HUES48 (cell line): ENCODE results near the gene STMN3.

Experiments used
- H3K27ac ChIP-seq: one replicate; pipeline ENCODE4 v1.7.0; 2013; ENCODE audit warnings: low read depth, low read length, inconsistent platforms
- H3K27me3 ChIP-seq: 2 replicates; pipeline ENCODE4 v1.6.1; 2013; ENCODE audit warnings: mild to moderate bottlenecking, low read length; ENCODE audit not compliant: control insufficient read depth, insufficient read depth
- H3K36me3 ChIP-seq: 2 replicates; pipeline ENCODE4 v1.6.1; 2013; ENCODE audit warnings: low read length; ENCODE audit not compliant: control insufficient read depth, insufficient read depth
- H3K4me1 ChIP-seq: 2 replicates; pipeline ENCODE4 v1.6.1; 2013; ENCODE audit warnings: mild to moderate bottlenecking, low read length; ENCODE audit not compliant: control insufficient read depth, insufficient read depth
- H3K4me3 ChIP-seq: 2 replicates; pipeline ENCODE4 v1.5.1; 2013; ENCODE audit warnings: mild to moderate bottlenecking, low read depth, low read length
- H3K9ac ChIP-seq: 2 replicates; pipeline ENCODE4 v1.6.1; 2013; ENCODE audit warnings: mild to moderate bottlenecking, low read depth, low read length, moderate library complexity
- H3K9me3 ChIP-seq: 2 replicates; pipeline ENCODE4 v1.6.1; 2013; ENCODE audit warnings: low read length; ENCODE audit not compliant: control insufficient read depth, insufficient read depth

Gene STMN3

GRCh38 chr20:63627129-63627750, 26.0 kb downstream of the STMN3 start:
- Histone ChIP-seq H3K27me3 (no peaks in the 10 kb centered on the region), H3K9me3 (no peaks in the 10 kb centered on the region), H3K9ac (peak overlapping the region; percentile 76), H3K4me1 (no peaks in the 10 kb centered on the region; the same call in 1 of the 2 replicates), H3K27ac (peak overlapping the region; percentile 91), H3K4me3 (peak overlapping the region; percentile 97), H3K36me3 (no peaks in the 10 kb centered on the region)

- H3K4me1 ChIP-seq = no peaks in the 10 kb centered on the region; the same call in 1 of the 2 replicates
- H3K27me3 ChIP-seq = no peaks in the 10 kb centered on the region
- H3K4me3 ChIP-seq = peak within 1 kb of the TSS; percentile 97
- H3K27ac ChIP-seq = peak within 1 kb of the TSS; percentile 91
- no peaks in the 10 kb centered on the region for H3K36me3 ChIP-seq
- peak within 1 kb of the TSS; percentile 86 for H3K9ac ChIP-seq
- H3K9me3 ChIP-seq = no peaks in the 10 kb centered on the region
Observed at GRCh38 chr20:63626424-63627128, 26.6 kb downstream of the STMN3 start, which contains the start of gene GMEB2. Gene GMEB2, minus strand, starts transcription at chr20:63627101. Its CDS starts 7,704 bp downstream, at chr20:63619397.

- peak overlapping the region; percentile 91 for H3K27ac ChIP-seq
Observed at GRCh38 chr20:63625771-63626423, 27.3 kb downstream of the STMN3 start.

GRCh38 chr20:63624486-63624885, 28.7 kb downstream of the STMN3 start:
- no peaks in the 10 kb centered on the region for H3K27me3 ChIP-seq
- no peak overlapping the region for H3K4me3 ChIP-seq
- H3K27ac ChIP-seq = no peak overlapping the region
- no peaks in the 10 kb centered on the region for H3K9me3 ChIP-seq
- H3K9ac ChIP-seq = no peak overlapping the region
- no peaks in the 10 kb centered on the region for H3K36me3 ChIP-seq
- H3K4me1 ChIP-seq = no peaks in the 10 kb centered on the region; the same call in 1 of the 2 replicates

More at GRCh38 chr20:63625771-63626423, 27.3 kb downstream of the STMN3 start:
- no peaks in the 10 kb centered on the region for H3K9me3 ChIP-seq
- peak overlapping the region; percentile 97 for H3K4me3 ChIP-seq
- H3K4me1 ChIP-seq = no peaks in the 10 kb centered on the region; the same call in 1 of the 2 replicates
- H3K27me3 ChIP-seq = no peaks in the 10 kb centered on the region
- H3K9ac ChIP-seq = peak overlapping the region; percentile 86
- H3K36me3 ChIP-seq = no peaks in the 10 kb centered on the region

GRCh38 chr20:63622732-63623131, 30.5 kb downstream of the STMN3 start:
- H3K27me3 ChIP-seq = no peaks in the 10 kb centered on the region
- H3K9ac ChIP-seq = no peak overlapping the region
- H3K36me3 ChIP-seq = peaks cover 15% of the 10 kb centered on the region
- H3K4me3 ChIP-seq = no peak overlapping the region
- H3K9me3 ChIP-seq = no peaks in the 10 kb centered on the region
- no peak overlapping the region for H3K27ac ChIP-seq
- H3K4me1 ChIP-seq = no peaks in the 10 kb centered on the region; the same call in 1 of the 2 replicates

GRCh38 chr20:63622096-63622495, 31.1 kb downstream of the STMN3 start:
- H3K36me3 ChIP-seq = peaks cover 21% of the 10 kb centered on the region
- H3K27me3 ChIP-seq = no peaks in the 10 kb centered on the region
- no peaks in the 10 kb centered on the region for H3K9me3 ChIP-seq
- no peak overlapping the region for H3K9ac ChIP-seq
- no peaks in the 10 kb centered on the region; the same call in 1 of the 2 replicates for H3K4me1 ChIP-seq
- no peak overlapping the region for H3K27ac ChIP-seq
- H3K4me3 ChIP-seq = no peak overlapping the region

- H3K9me3 ChIP-seq = no peaks in the 10 kb centered on the region
- no peak overlapping the region for H3K9ac ChIP-seq
- no peaks in the 10 kb centered on the region; the same call in 1 of the 2 replicates for H3K4me1 ChIP-seq
- no peak overlapping the region for H3K27ac ChIP-seq
- H3K4me3 ChIP-seq = no peak overlapping the region
- peaks cover 30% of the 10 kb centered on the region for H3K36me3 ChIP-seq
- H3K27me3 ChIP-seq = no peaks in the 10 kb centered on the region
Observed at GRCh38 chr20:63620991-63621390, 32.2 kb downstream of the STMN3 start.

- Histone ChIP-seq H3K9ac (no peak overlapping the region), H3K4me1 (no peaks in the 10 kb centered on the region), H3K27me3 (no peaks in the 10 kb centered on the region), H3K9me3 (no peaks in the 10 kb centered on the region), H3K36me3 (peaks cover 36% of the 10 kb centered on the region), H3K4me3 (no peak overlapping the region), H3K27ac (no peak overlapping the region)
Observed at GRCh38 chr20:63619505-63619904, 33.7 kb downstream of the STMN3 start.

DNA sequence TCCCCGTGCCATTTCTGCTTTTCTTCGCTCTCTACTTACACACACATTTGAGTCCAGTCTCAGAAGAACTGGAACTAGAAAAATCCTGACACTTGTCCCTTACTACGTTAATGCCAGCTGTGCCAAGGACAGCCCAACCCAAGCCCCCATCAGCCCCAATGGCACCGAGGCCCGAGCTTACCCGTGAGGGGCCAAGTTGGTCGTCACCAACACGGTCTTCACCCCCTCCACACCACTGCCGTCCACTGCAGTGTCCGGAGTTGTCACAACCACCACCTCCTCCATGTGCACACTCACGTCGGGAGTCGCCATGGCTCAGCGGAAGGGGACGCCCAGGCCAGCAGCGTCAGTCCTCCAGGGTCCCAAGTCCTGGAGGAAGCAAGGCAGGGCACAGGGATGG, 34.1 kb downstream of the STMN3 start:
- Histone ChIP-seq H3K9me3 (no peaks in the 10 kb centered on the region), H3K27ac (no peak overlapping the region), H3K4me1 (no peaks in the 10 kb centered on the region), H3K36me3 (peaks cover 36% of the 10 kb centered on the region), H3K9ac (no peak overlapping the region), H3K27me3 (no peaks in the 10 kb centered on the region), H3K4me3 (no peak overlapping the region)

DNA sequence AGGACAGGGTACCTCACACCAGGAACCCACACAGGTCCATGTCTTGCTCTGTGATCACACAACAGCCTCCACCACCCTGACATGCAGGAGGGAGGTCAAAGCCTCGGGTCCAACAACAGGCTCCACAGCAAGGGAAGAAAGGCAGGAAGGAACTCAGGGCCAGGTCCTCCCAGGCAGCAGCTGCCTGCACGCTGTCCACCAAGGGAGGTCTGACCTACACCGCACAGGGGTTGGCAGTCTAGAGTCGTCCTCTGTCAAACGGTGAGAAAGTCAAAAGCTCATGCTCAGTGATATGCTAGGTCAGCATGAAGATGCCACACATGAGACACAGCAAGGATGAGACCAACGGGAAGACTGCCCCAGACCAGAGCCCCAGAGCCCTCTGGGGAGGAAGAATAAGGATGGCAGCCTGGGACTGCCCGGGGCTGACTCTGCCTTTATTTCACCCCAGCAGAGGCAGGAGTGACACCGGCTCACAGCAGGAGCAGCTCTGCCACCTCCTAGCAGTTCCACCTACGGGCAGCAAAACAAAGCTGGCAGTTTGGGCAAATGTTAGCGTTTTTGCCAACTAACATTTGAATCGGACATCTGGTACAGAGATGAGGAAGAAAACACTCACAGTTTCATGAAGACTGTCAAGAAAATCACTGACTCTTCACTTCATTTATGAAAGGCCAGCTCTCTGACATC, 34.8 kb downstream of the STMN3 start:
- Histone ChIP-seq H3K9me3 (no peaks in the 10 kb centered on the region), H3K4me3 (no peak overlapping the region), H3K4me1 (no peaks in the 10 kb centered on the region), H3K27me3 (no peaks in the 10 kb centered on the region), H3K36me3 (peaks cover 36% of the 10 kb centered on the region), H3K9ac (no peak overlapping the region), H3K27ac (no peak overlapping the region)
